ENCODE measurements around the gene GK2. TPM values are rescaled to one million over a fixed set of nuclear protein-coding genes. Genes with fewer than 3 reads are reported as not detected.

The GK2 gene
- total RNA-seq, 2 experiments from 2014 or later, result not detected

DNA sequence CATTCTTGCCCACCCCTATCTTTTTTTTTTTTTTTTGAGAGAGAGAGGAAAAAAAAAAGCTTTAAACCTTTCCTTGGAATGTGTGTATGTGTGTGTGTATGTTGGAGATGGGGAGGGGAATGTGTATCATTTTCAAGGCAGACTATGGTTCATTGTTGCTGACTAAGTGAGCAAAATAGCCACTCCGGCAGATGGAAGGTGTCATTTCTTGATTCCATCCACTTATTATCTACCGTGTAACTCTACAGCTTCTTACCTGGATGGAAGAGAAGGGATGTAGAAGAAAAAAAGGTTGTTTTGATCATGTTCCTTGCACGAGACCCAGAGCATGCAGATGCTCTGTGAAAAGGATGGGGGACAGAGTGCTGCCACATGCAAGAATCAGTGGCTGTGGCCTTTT, 5.9 kb upstream of the GK2 start:
- intact Hi-C loops (cut with micrococcal nuclease), result no loop called here
- H3K4me3 Mint-ChIP-seq, result no peak overlapping the region
- POLR2A ChIA-PET, result no interaction called here
- H3K27ac Mint-ChIP-seq, result no peak overlapping the region
- no peaks in the 10 kb centered on the region for H3K9me3 Mint-ChIP-seq
- peaks cover 1% of the 10 kb centered on the region for H3K27me3 Mint-ChIP-seq
- CTCF ChIA-PET, result no interaction called here
- H3K36me3 Mint-ChIP-seq, result no peaks in the 10 kb centered on the region
- DNase-seq, result no peak
- no peaks in the 10 kb centered on the region for H3K4me1 Mint-ChIP-seq (ENCODE audit: low read depth)

DNA sequence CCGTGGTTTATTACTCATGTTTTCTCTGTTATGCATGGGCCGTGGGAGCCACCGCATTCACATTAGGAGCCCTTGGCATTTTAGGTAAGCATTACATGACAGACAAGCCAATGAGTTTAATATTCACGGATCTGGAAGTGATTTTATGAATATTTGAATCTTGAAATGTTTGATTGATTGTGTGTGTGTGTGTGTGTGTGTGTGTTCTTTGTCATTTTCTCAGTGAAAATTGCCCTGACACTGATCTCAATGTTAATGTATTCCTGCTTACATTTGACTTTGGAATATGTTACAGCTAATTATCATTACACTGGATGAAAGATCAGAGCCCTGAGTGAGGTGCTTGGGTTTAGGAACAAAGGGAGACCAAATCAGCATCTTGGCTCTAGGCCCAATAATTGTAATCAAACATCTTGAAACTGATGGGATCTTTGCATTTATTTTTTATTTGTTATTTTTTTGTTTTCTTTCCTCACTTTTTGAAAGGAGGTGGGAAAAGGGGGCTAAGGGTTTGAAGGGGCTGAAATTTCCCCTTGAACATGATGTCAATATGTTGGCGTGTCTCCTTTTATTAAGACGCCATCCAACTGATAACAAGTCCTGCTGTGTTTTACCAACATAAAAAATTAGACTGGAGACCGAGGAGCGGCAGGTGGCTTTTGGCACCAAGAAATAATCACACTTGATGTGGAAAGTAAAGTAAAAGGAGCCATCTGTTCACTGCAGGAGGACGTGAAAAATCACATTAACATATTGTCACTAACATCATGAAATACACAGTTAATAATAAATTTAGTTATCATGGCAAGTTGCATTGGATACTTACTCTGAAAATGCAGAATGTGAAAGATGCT, 5.2 kb upstream of the GK2 start:
- Mint-ChIP-seq H3K36me3 (no peaks in the 10 kb centered on the region), H3K4me1 (ENCODE audit: low read depth) (no peaks in the 10 kb centered on the region), H3K27me3 (peaks cover 1% of the 10 kb centered on the region), H3K4me3 (no peak overlapping the region), H3K9me3 (no peaks in the 10 kb centered on the region), H3K27ac (no peak overlapping the region)
- POLR2A ChIA-PET, result no interaction called here
- no peak for DNase-seq
- CTCF ChIA-PET, result no interaction called here
- intact Hi-C loops (cut with micrococcal nuclease), result no loop called here

DNA sequence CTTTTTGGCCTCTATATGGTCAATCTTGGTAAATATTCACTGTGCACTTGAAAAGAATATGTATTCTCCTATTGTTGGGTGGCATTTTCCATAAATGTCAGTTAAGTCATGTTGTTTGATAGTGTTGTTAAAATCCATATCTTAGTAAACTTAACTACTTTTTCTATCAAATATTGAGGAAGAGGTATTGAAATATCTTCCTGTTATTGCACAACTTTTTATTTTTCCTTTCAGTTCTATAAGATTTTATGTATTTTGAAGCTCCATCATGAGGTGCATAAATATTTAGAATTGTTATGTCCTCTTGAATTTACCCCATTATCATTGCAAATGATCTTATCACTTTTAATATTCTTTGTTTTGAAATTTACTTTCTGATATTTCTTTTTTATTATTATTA, 3.4 kb downstream of the GK2 start:
- Mint-ChIP-seq H3K9me3 (no peaks in the 10 kb centered on the region), H3K27ac (no peak overlapping the region), H3K36me3 (no peaks in the 10 kb centered on the region), H3K4me1 (ENCODE audit: low read depth) (no peaks in the 10 kb centered on the region), H3K4me3 (no peak overlapping the region), H3K27me3 (peaks cover 3% of the 10 kb centered on the region)
- DNase-seq, result no peak
- ChIA-PET CTCF (no interaction called here), POLR2A (no interaction called here)
- intact Hi-C loops (cut with micrococcal nuclease), result no loop called here

DNA sequence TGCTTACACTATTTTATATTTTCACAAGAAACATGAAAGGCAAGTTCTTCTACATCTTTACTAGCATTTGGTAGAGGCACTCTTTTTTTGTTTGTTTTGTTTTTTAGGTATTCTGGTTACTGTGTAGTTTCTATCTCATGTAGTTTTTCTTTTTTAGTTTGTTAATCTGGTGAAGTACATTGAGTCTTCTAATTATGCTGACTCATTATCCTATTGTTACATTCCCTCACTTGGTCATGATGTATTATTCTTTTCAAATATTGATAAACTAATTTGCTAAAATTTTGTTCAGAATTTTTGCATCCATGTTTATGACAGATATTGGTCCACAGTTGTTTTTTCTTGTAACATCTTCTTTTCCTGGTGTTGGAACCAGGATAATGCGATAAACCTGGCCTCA, 4.7 kb downstream of the GK2 start:
- no peak overlapping the region for H3K27ac Mint-ChIP-seq
- no peaks in the 10 kb centered on the region for H3K4me1 Mint-ChIP-seq (ENCODE audit: low read depth)
- no peak for DNase-seq
- H3K9me3 Mint-ChIP-seq, result no peaks in the 10 kb centered on the region
- H3K4me3 Mint-ChIP-seq, result no peak overlapping the region
- POLR2A ChIA-PET, result no interaction called here
- CTCF ChIA-PET, result no interaction called here
- H3K27me3 Mint-ChIP-seq, result peaks cover 3% of the 10 kb centered on the region
- intact Hi-C loops (cut with micrococcal nuclease), result no loop called here
- H3K36me3 Mint-ChIP-seq, result no peaks in the 10 kb centered on the region

DNA sequence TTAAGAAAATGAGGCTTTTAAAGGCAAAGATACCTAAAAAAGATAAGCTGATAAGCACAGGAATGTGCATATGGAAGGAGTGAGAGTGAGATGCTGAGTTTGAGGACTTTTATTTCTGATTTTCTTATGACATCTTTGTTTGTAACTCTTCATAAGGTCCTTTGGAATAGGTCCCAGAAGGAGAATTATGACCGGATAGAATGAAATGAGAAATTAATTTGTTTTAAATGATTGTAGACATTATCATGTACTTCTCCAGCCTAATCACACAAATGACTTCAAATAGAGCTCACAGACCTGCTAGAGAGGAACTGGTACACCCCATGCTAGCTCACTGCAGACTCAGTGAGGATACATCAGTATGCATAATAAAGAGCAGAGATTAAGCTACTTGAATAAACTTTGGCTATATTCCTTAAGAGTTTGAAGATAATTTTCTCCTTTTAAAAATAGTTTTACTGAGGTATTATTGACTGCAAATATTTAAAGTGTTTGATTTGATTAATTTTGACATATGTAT, 5.6 kb downstream of the GK2 start:
- H3K4me3 Mint-ChIP-seq, result no peak overlapping the region
- H3K27ac Mint-ChIP-seq, result no peak overlapping the region
- H3K9me3 Mint-ChIP-seq, result no peaks in the 10 kb centered on the region
- peaks cover 3% of the 10 kb centered on the region for H3K27me3 Mint-ChIP-seq
- H3K36me3 Mint-ChIP-seq, result no peaks in the 10 kb centered on the region
- DNase-seq, result no peak
- ChIA-PET CTCF (no interaction called here), POLR2A (no interaction called here)
- no peaks in the 10 kb centered on the region for H3K4me1 Mint-ChIP-seq (ENCODE audit: low read depth)
- intact Hi-C loops (cut with micrococcal nuclease), result no loop called here

DNA sequence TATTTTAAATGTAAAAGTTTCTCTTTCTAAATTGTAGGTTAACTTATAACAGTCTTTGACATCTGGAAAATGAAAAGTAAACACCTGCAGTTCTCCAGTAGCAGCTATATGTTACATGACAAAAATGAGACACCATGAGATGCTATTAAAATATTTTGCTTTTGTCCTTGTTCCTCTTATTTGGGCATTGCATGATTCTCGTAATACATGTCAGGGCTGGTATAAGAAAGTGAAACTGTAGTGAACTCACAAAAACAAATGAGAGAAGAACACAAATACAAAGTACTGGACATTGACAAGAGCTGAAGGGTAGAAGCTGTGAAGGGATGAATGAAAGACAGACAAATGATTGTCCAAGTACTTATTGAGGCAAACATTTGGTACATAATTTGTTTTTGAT, 9.0 kb downstream of the GK2 start:
- no peaks in the 10 kb centered on the region for H3K27me3 Mint-ChIP-seq
- no peaks in the 10 kb centered on the region for H3K36me3 Mint-ChIP-seq
- CTCF ChIA-PET, result no interaction called here
- intact Hi-C loops (cut with micrococcal nuclease), result no loop called here
- no peak overlapping the region for H3K4me3 Mint-ChIP-seq
- H3K27ac Mint-ChIP-seq, result no peak overlapping the region
- no peak for DNase-seq
- POLR2A ChIA-PET, result no interaction called here
- no peaks in the 10 kb centered on the region for H3K4me1 Mint-ChIP-seq (ENCODE audit: low read depth)
- no peaks in the 10 kb centered on the region for H3K9me3 Mint-ChIP-seq

DNA sequence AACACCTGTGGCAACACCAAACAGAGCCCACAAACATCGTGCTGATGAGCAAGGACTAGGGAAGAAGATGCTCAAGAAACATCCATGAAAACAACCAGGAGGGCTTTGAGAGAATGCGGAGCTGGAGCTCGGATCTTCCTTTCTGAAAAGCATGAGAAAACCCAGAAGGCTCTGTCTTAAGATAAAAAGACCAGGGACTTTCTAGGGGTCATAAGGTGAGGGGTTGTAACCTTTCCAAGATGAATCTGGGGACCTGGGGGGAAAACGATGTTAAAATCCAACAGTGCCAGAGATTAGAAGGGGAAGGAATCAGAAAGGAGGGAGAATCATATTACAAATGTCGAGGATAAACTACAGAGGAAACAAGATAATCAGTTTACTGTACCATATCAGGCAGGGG, 10.1 kb downstream of the GK2 start:
- intact Hi-C loops (cut with micrococcal nuclease), result no loop called here
- POLR2A ChIA-PET, result no interaction called here
- H3K27me3 Mint-ChIP-seq, result no peaks in the 10 kb centered on the region

DNA sequence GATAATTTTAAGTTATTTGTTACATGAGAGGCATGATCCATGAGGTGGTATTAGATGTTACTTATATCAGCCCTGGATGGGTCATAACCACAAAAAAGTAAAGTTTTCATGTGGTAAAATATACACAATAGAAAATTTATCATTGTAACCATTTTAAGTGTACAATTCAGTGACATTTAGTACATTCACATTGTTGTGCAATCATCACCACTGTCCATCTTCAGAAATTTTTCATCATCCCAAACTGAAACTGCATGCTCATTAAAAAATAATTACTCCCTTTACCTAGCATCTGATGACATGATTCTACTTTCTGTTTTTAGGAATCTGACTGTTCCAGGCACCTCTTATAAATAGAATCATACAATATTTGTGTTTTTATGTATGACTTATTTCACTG, 11.2 kb downstream of the GK2 start:
- ChIA-PET POLR2A (no interaction called here), CTCF (no interaction called here)
- H3K36me3 Mint-ChIP-seq, result no peaks in the 10 kb centered on the region
- no peak for DNase-seq
- no peaks in the 10 kb centered on the region for H3K4me1 Mint-ChIP-seq (ENCODE audit: low read depth)
- H3K27ac Mint-ChIP-seq, result no peak overlapping the region
- intact Hi-C loops (cut with micrococcal nuclease), result no loop called here
- H3K4me3 Mint-ChIP-seq, result no peak overlapping the region
- no peaks in the 10 kb centered on the region for H3K9me3 Mint-ChIP-seq
- no peaks in the 10 kb centered on the region for H3K27me3 Mint-ChIP-seq

More for the DNA sequence above, 10.1 kb downstream of the GK2 start:
- Mint-ChIP-seq H3K9me3 (no peaks in the 10 kb centered on the region), H3K4me3 (no peak overlapping the region), H3K27ac (no peak overlapping the region), H3K36me3 (no peaks in the 10 kb centered on the region), H3K4me1 (ENCODE audit: low read depth) (no peaks in the 10 kb centered on the region)
- DNase-seq, result no peak
- CTCF ChIA-PET, result no interaction called here

DNA sequence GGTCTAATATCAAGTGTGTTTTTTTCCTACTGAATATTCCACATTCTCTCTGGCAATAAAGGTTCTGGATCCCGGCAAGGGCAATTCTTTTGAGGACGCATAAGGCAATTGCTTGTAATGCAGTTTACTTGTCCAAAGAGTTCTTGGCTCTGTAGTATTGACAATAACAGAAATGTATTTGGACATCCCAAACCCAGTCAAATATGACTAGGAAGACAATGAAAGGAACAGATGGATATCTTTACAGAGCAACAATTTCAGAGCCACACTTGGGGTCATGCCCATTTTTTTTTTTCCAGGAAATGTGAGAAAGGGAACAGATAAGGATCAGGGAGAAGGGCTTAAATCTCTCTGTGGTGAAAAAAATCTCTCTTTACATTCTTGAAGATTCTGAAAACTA, 12.2 kb downstream of the GK2 start:
- H3K36me3 Mint-ChIP-seq, result no peaks in the 10 kb centered on the region
- no peak overlapping the region for H3K27ac Mint-ChIP-seq
- intact Hi-C loops (cut with micrococcal nuclease), result no loop called here

DNA sequence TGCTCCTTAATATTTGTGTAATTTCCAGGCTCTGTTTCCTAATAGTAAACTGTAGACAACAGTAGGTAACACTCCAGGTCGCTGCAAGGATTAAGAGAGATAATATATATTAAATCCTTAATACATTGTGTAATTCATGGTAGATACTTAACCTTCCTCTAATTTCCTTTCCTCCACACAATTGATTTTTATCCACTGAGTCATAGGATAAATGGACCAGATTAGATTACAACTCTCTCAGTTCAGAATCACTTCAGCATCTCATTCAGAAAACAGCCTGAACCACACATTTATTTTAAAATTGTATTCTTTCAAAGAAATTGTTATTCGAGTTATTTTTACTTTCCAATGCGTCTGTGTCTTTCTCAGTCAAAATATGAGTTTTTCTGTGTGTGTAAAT, 17.1 kb downstream of the GK2 start:
- Mint-ChIP-seq H3K9me3 (no peaks in the 10 kb centered on the region), H3K4me3 (no peak overlapping the region), H3K36me3 (no peaks in the 10 kb centered on the region), H3K4me1 (ENCODE audit: low read depth) (no peaks in the 10 kb centered on the region), H3K27ac (no peak overlapping the region), H3K27me3 (no peaks in the 10 kb centered on the region)
- ChIA-PET CTCF (no interaction called here), POLR2A (no interaction called here)
- intact Hi-C loops (cut with micrococcal nuclease), result no loop called here
- DNase-seq, result no peak

More for the DNA sequence above, 12.2 kb downstream of the GK2 start:
- H3K4me3 Mint-ChIP-seq, result no peak overlapping the region
- H3K4me1 Mint-ChIP-seq (ENCODE audit: low read depth), result no peaks in the 10 kb centered on the region
- DNase-seq, result no peak
- H3K27me3 Mint-ChIP-seq, result no peaks in the 10 kb centered on the region
- ChIA-PET POLR2A (no interaction called here), CTCF (no interaction called here)
- H3K9me3 Mint-ChIP-seq, result no peaks in the 10 kb centered on the region

DNA sequence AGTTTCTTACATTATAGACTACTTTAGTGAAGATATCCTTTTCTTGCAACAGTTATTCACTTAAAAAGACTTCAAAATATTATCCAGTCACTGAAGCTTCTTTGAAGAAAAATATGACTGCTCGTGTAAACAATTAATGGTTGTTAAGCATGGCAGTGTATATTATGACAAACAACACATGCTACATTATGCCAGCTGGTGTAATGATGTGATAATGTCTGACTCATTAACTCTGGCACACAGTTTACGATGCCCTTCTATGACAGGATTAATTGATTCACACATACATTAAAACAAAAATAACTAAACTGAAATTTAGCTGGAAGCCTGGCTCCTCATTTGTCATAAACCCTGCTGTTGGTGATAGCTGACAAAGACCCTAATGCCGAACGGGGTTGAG, 22.4 kb downstream of the GK2 start:
- Mint-ChIP-seq H3K4me3 (no peak overlapping the region), H3K27ac (no peak overlapping the region), H3K4me1 (ENCODE audit: low read depth) (no peaks in the 10 kb centered on the region), H3K27me3 (no peaks in the 10 kb centered on the region), H3K36me3 (no peaks in the 10 kb centered on the region), H3K9me3 (no peaks in the 10 kb centered on the region)
- no peak for DNase-seq
- CTCF ChIA-PET, result no interaction called here
- intact Hi-C loops (cut with micrococcal nuclease), result no loop called here
- POLR2A ChIA-PET, result no interaction called here

DNA sequence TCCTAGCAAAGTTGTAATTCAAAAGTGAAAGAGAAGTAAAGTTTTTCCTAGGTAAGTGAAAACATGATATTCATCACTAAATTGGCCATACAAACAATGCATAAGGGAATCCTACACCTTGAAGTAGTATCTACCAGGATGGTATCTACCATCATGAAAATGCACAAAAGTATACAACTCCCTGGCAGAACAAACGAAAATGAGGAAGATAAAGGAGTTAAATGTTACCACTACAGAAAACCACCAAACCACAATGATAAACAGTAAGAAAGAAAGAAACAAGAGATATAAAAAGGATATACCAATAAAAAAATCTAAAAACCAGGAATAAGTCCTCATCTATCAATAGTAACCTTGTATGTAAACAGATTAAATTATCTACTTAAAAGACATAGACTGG, 26.9 kb downstream of the GK2 start:
- no peaks in the 10 kb centered on the region for H3K36me3 Mint-ChIP-seq
- DNase-seq, result no peak
- no peaks in the 10 kb centered on the region for H3K9me3 Mint-ChIP-seq
- ChIA-PET POLR2A (no interaction called here), CTCF (no interaction called here)
- intact Hi-C loops (cut with micrococcal nuclease), result no loop called here
- no peaks in the 10 kb centered on the region for H3K4me1 Mint-ChIP-seq (ENCODE audit: low read depth)
- H3K27ac Mint-ChIP-seq, result no peak overlapping the region
- H3K4me3 Mint-ChIP-seq, result no peak overlapping the region
- H3K27me3 Mint-ChIP-seq, result peaks cover 2% of the 10 kb centered on the region

DNA sequence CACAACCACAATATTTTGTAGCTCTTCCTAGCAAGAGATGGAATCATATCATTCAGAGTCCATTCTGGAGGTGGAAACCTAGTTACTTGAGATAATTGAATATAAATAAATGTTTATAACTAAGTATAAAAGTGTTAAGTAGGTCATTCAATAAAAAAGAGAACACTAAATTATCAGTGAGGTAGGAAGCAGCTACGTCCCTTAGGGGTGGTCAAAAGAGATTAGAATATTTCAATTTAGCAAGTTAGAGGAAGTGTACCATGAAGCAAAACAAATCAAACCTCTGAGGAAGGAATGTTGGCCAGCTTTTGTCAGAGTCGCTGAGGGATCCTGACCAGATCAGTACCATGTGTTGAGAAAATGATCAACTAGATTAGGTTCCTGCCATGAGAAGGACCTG, 38.0 kb downstream of the GK2 start:
- no peak for DNase-seq
- Mint-ChIP-seq H3K9me3 (no peaks in the 10 kb centered on the region), H3K27ac (no peak overlapping the region), H3K27me3 (no peaks in the 10 kb centered on the region), H3K4me1 (ENCODE audit: low read depth) (no peaks in the 10 kb centered on the region), H3K36me3 (no peaks in the 10 kb centered on the region), H3K4me3 (no peak overlapping the region)
- ChIA-PET POLR2A (no interaction called here), CTCF (no interaction called here)
- intact Hi-C loops (cut with micrococcal nuclease), result no loop called here

Data from activated CD4-positive, alpha-beta memory T cell treated with anti-CD3 and anti-CD28 coated beads for 36 hours (primary cell).